Measurements from ENCODE around the gene FBLN2.

The FBLN2 gene

DNA sequence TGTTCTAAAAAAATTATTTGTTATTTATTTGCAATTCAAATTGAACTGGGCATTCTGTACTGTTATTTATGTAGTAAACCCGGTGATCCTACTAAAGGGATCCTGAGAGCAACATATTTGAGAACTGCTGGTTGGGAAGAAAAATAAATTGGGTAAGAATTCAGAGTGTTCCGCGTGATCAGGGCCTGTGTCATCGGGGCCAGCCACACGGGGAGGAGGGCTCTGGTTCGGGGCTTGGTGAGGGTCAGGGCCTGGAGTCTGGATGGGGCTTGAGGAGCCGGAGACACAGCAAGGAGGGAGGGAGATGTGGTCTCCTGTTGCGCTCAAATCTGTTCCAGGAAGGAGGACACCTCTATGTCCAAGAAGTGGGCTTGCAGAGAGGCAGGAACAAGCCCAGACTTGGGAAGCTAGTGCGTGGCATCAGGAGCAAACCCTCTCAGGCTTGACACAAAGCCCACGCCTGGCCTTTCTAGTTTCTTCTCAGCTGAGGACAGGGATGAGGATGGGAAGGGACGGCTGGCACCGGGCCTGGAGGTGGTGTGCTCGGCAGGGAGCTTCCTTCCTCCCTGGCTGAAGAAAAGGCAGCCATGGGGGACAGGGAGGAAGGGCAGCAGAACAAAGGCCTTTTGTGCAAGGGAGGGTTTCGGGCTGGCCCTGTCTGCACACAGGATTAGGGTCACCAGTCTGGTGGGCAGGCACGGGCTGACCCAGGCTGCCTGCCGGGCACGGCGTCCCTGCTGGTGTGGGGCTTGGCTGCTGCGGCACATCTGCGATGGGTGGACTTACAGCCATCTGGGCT, 22.9 kb upstream of the FBLN2 start:
- Histone ChIP-seq H3K27me3 (ENCODE audit: control insufficient read depth, insufficient read depth, low read length) (no peaks in the 10 kb centered on the region), H3K36me3 (ENCODE audit: control insufficient read depth, low read depth, low read length) (no peaks in the 10 kb centered on the region), H3K9ac (ENCODE audit: low read length) (no peak overlapping the region), H3K9me3 (ENCODE audit: control insufficient read depth, low read depth, low read length) (no peaks in the 10 kb centered on the region), H3K27ac (ENCODE audit: low read length) (no peak overlapping the region), H3K4me1 (ENCODE audit: control insufficient read depth, low read depth, low read length) (peaks cover 15% of the 10 kb centered on the region), H3K4me3 (ENCODE audit: low read length) (no peak overlapping the region)

DNA sequence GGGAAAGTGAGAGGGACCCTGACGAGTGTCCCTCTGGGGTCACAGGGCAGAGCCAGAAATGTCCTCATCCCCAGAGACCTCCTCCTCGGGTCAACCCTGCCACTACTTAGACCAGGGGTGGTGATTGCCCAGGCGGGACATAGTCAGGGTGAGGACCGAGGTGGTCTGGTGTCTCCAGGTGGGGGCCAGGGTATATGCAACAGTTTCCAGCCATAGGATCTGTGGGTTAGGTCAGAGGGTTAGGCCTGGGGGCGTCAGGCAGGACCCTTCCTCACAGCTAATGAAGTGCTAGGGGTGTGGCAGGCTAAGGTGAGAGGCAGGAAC, 22.3 kb upstream of the FBLN2 start:
- no peak overlapping the region for H3K27ac ChIP-seq (ENCODE audit: low read length)
- H3K36me3 ChIP-seq (ENCODE audit: control insufficient read depth, low read depth, low read length), result no peaks in the 10 kb centered on the region
- no peaks in the 10 kb centered on the region for H3K9me3 ChIP-seq (ENCODE audit: control insufficient read depth, low read depth, low read length)
- no peak overlapping the region for H3K4me3 ChIP-seq (ENCODE audit: low read length)
- H3K4me1 ChIP-seq (ENCODE audit: control insufficient read depth, low read depth, low read length), result peaks cover 15% of the 10 kb centered on the region
- no peak overlapping the region for H3K9ac ChIP-seq (ENCODE audit: low read length)
- no peaks in the 10 kb centered on the region for H3K27me3 ChIP-seq (ENCODE audit: control insufficient read depth, insufficient read depth, low read length)

GRCh38 chr3:13528217-13528867, 20.6 kb upstream of the FBLN2 start:
- Histone ChIP-seq H3K4me1 (ENCODE audit: control insufficient read depth, low read depth, low read length) (peaks cover 15% of the 10 kb centered on the region), H3K27ac (ENCODE audit: low read length) (no peak overlapping the region), H3K4me3 (ENCODE audit: low read length) (no peak overlapping the region), H3K9ac (ENCODE audit: low read length) (no peak overlapping the region), H3K36me3 (ENCODE audit: control insufficient read depth, low read depth, low read length) (no peaks in the 10 kb centered on the region), H3K27me3 (ENCODE audit: control insufficient read depth, insufficient read depth, low read length) (no peaks in the 10 kb centered on the region), H3K9me3 (ENCODE audit: control insufficient read depth, low read depth, low read length) (no peaks in the 10 kb centered on the region)

DNA sequence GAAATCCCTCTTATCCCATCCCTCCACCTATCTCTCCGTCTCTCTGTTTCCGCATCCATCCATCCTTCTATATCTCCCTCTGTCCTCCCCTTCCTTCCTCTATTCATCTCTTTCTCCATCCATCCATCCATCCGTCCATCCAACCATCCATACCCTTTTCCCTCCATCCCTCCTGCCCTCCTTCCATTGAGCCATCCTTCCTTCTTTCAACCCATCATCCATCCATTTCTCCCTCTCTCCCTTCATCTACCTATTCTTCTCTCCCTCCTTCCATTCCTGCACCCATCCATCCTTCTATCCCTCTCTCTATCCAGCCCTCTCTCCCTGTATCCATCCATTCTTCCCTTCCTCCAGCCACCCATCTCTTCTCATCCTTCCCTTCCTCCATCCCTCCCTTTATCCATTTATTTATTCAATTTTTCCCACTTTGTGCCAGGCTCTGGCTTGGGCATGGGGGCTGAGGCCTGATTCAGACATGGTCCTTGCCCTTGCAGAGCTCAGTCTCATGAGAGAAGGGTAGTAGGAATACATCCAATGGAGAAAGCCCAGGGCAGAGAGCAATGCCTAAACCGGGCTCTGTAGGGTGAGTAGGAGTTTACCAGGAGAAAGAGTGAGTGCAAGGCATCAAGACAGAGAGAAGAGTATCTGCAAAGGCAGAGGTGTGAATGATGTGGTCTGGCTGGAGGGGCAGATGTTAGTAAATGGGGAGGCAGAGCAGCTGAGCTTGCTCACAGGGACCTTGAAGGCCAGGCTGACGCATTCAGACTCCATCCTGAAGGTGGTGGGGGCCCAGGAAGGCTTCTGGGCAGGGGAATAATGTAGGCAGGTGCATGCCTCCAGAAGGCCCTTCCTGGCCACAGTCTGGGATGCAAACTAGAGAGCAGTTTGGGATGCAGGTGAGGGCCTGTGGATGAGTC, 19.5 kb upstream of the FBLN2 start:
- Histone ChIP-seq H3K9ac (ENCODE audit: low read length) (no peak overlapping the region), H3K9me3 (ENCODE audit: control insufficient read depth, low read depth, low read length) (no peaks in the 10 kb centered on the region), H3K36me3 (ENCODE audit: control insufficient read depth, low read depth, low read length) (no peaks in the 10 kb centered on the region), H3K4me3 (ENCODE audit: low read length) (no peak overlapping the region), H3K4me1 (ENCODE audit: control insufficient read depth, low read depth, low read length) (peaks cover 15% of the 10 kb centered on the region), H3K27ac (ENCODE audit: low read length) (no peak overlapping the region), H3K27me3 (ENCODE audit: control insufficient read depth, insufficient read depth, low read length) (no peaks in the 10 kb centered on the region)

DNA sequence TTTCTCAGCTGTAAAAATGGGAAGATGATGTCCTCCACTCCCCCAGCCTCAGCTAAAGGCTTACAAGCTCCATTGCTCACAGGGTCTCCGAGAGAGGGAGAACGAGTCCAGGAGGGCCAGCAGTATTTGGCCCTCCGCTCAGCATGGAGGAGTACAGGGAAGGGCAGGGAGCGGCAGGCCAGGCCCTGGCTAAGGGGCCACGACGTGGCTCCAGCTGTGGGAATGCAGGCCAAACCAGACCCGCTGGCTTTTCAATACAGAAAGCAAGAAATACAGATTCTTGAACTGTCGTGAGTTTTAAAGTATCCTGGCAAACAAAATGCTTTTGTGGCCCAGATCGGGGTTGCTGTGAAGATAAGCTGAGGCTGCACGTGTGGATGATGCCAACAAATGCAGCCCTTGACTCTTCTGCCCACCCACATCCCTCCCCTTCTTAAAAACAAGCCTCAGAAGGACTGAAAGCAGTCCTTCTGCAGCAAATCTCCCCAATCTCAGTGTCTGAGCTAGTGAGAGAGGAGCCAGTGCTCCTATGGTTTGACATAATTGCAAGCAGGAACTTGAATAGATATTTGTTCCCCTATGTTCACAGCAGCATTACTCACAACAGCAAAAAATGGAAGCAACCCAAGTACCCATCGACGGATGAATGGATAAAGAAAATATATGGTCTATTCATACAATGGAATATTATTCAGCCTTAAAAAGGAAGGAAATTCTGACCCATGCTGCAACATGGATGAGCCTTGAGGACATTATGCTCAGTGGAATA, 18.5 kb upstream of the FBLN2 start:
- Histone ChIP-seq H3K9ac (ENCODE audit: low read length) (no peak overlapping the region), H3K27ac (ENCODE audit: low read length) (no peak overlapping the region), H3K4me3 (ENCODE audit: low read length) (no peak overlapping the region), H3K27me3 (ENCODE audit: control insufficient read depth, insufficient read depth, low read length) (no peaks in the 10 kb centered on the region), H3K36me3 (ENCODE audit: control insufficient read depth, low read depth, low read length) (no peaks in the 10 kb centered on the region), H3K4me1 (ENCODE audit: control insufficient read depth, low read depth, low read length) (peaks cover 15% of the 10 kb centered on the region), H3K9me3 (ENCODE audit: control insufficient read depth, low read depth, low read length) (no peaks in the 10 kb centered on the region)

DNA sequence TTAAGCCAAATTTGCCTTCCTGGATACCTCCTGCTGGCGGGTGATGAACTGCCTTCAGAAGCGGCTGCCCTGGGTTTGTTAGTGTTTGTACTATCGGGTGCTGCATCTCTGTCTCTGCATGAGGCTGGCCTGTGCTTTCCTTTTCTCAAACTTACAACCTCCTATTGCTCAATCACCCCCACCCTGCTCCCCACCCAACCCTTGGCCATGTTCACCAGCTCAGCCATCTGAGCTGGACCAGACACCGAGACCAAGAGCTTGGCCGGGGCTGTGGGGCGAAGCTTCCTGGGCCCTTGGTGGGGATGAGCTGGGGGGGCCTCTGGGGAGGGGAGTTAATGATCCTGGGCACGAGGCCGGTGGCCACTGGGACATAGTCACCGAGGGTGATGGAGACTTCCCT, 16.8 kb upstream of the FBLN2 start:
- Histone ChIP-seq H3K9ac (ENCODE audit: low read length) (no peak overlapping the region), H3K36me3 (ENCODE audit: control insufficient read depth, low read depth, low read length) (no peaks in the 10 kb centered on the region), H3K27me3 (ENCODE audit: control insufficient read depth, insufficient read depth, low read length) (no peaks in the 10 kb centered on the region), H3K27ac (ENCODE audit: low read length) (no peak overlapping the region), H3K9me3 (ENCODE audit: control insufficient read depth, low read depth, low read length) (no peaks in the 10 kb centered on the region), H3K4me1 (ENCODE audit: control insufficient read depth, low read depth, low read length) (peaks cover 3% of the 10 kb centered on the region), H3K4me3 (ENCODE audit: low read length) (no peak overlapping the region)

GRCh38 chr3:13532631-13533030, 16.3 kb upstream of the FBLN2 start:
- peaks cover 3% of the 10 kb centered on the region for H3K4me1 ChIP-seq (ENCODE audit: control insufficient read depth, low read depth, low read length)
- H3K9me3 ChIP-seq (ENCODE audit: control insufficient read depth, low read depth, low read length), result no peaks in the 10 kb centered on the region
- H3K27me3 ChIP-seq (ENCODE audit: control insufficient read depth, insufficient read depth, low read length), result no peaks in the 10 kb centered on the region
- H3K9ac ChIP-seq (ENCODE audit: low read length), result no peak overlapping the region
- no peak overlapping the region for H3K27ac ChIP-seq (ENCODE audit: low read length)
- no peak overlapping the region for H3K4me3 ChIP-seq (ENCODE audit: low read length)
- no peaks in the 10 kb centered on the region for H3K36me3 ChIP-seq (ENCODE audit: control insufficient read depth, low read depth, low read length)

DNA sequence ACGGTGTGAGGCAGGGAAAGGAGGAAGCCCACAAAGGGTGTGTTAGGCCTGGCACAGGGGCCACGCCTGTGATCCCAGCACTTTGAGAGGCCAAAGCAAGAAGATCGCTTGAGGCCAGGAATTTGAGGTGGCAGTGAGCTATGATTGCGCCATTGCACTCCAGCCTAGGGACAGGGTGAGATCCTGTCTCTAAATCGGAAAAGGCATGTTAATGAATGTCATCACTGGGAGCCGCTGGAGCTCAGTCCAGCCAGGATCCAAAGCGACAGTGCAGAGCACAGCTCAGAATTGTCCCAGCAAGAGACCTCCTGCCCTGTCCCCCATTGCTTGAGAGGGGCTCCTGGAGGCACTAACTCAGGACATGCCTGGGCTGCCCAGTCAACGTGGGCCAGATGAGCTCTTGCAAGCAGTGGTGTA, 15.0 kb upstream of the FBLN2 start:
- Histone ChIP-seq H3K9me3 (ENCODE audit: control insufficient read depth, low read depth, low read length) (no peaks in the 10 kb centered on the region), H3K27me3 (ENCODE audit: control insufficient read depth, insufficient read depth, low read length) (no peaks in the 10 kb centered on the region), H3K4me3 (ENCODE audit: low read length) (no peak overlapping the region), H3K36me3 (ENCODE audit: control insufficient read depth, low read depth, low read length) (no peaks in the 10 kb centered on the region), H3K4me1 (ENCODE audit: control insufficient read depth, low read depth, low read length) (peaks cover under 1% of the 10 kb centered on the region), H3K27ac (ENCODE audit: low read length) (no peak overlapping the region), H3K9ac (ENCODE audit: low read length) (no peak overlapping the region)

DNA sequence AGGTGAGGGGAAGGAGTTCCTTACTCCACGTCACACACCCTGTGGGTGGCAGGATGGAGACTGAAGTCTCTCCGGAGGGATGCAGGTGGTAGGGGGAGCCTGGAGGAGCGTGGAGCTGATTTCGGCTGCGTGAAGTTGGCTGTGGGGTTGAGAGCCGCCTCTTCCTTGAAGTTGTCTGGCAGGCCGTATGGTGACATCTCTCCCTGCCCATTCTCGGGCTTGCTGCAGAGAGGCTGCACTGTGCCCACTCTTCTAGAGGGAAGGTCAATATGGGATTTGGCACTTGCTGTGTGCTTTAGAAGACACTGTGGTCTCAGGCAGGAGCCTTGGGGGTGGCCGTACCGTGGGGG, 13.4 kb upstream of the FBLN2 start:
- no peaks in the 10 kb centered on the region for H3K36me3 ChIP-seq (ENCODE audit: control insufficient read depth, low read depth, low read length)
- no peak overlapping the region for H3K4me3 ChIP-seq (ENCODE audit: low read length)
- H3K27me3 ChIP-seq (ENCODE audit: control insufficient read depth, insufficient read depth, low read length), result no peaks in the 10 kb centered on the region
- H3K9ac ChIP-seq (ENCODE audit: low read length), result no peak overlapping the region
- no peaks in the 10 kb centered on the region for H3K9me3 ChIP-seq (ENCODE audit: control insufficient read depth, low read depth, low read length)
- no peak overlapping the region for H3K27ac ChIP-seq (ENCODE audit: low read length)
- H3K4me1 ChIP-seq (ENCODE audit: control insufficient read depth, low read depth, low read length), result no peaks in the 10 kb centered on the region

GRCh38 chr3:13535905-13536304, 13.0 kb upstream of the FBLN2 start:
- Histone ChIP-seq H3K9ac (ENCODE audit: low read length) (no peak overlapping the region), H3K9me3 (ENCODE audit: control insufficient read depth, low read depth, low read length) (no peaks in the 10 kb centered on the region), H3K27me3 (ENCODE audit: control insufficient read depth, insufficient read depth, low read length) (no peaks in the 10 kb centered on the region), H3K36me3 (ENCODE audit: control insufficient read depth, low read depth, low read length) (no peaks in the 10 kb centered on the region), H3K4me3 (ENCODE audit: low read length) (no peak overlapping the region), H3K27ac (ENCODE audit: low read length) (no peak overlapping the region), H3K4me1 (ENCODE audit: control insufficient read depth, low read depth, low read length) (no peaks in the 10 kb centered on the region)

GRCh38 chr3:13536432-13536831, 12.5 kb upstream of the FBLN2 start:
- Histone ChIP-seq H3K9me3 (ENCODE audit: control insufficient read depth, low read depth, low read length) (no peaks in the 10 kb centered on the region), H3K27ac (ENCODE audit: low read length) (no peak overlapping the region), H3K27me3 (ENCODE audit: control insufficient read depth, insufficient read depth, low read length) (no peaks in the 10 kb centered on the region), H3K9ac (ENCODE audit: low read length) (no peak overlapping the region), H3K4me1 (ENCODE audit: control insufficient read depth, low read depth, low read length) (no peaks in the 10 kb centered on the region), H3K4me3 (ENCODE audit: low read length) (no peak overlapping the region), H3K36me3 (ENCODE audit: control insufficient read depth, low read depth, low read length) (no peaks in the 10 kb centered on the region)
